22Rv1 (cell line): ENCODE measurements around the gene KLHL1.

Experiments
- H3K27ac ChIP-seq: fragments of 450-650 bp; 2 replicates; pipeline ENCODE4 v1.5.1; 2017
- ZFX ChIP-seq: fragments of 450-650 bp; IDR thresholded peaks from 2 replicates; pipeline ENCODE4 v1.6.1; 2017; ENCODE audit warnings: antibody characterized with exemption, borderline replicate concordance
- TF ChIP-seq, protein P1 (sequence below): fragments of 450-650 bp; IDR thresholded peaks from 2 replicates; pipeline ENCODE4 v1.5.1; 2017; ENCODE audit warnings: mild to moderate bottlenecking

Gene KLHL1

DNA sequence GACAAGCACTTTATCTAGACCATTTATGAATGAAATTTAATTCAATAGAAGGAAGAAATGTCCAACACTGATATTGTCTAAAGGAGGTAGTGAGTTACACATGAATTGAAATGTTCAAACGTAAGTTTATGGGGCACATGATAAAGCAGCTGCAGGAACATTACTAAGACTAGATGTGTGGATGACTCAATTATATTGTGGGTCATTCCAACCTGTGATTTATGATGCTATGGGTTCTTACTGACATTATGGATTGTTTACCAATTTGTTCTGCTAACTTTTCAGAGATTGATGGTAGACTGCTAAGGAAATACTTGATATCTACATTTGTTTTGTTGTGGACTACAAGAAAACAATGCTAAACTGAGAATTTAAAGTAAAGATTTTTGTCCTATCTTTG lies 56.7 kb downstream of the KLHL1 start:
- no peak overlapping the region for H3K27ac ChIP-seq
- TF ChIP-seq ZFX: no peak
- TF ChIP-seq, protein P1, sequence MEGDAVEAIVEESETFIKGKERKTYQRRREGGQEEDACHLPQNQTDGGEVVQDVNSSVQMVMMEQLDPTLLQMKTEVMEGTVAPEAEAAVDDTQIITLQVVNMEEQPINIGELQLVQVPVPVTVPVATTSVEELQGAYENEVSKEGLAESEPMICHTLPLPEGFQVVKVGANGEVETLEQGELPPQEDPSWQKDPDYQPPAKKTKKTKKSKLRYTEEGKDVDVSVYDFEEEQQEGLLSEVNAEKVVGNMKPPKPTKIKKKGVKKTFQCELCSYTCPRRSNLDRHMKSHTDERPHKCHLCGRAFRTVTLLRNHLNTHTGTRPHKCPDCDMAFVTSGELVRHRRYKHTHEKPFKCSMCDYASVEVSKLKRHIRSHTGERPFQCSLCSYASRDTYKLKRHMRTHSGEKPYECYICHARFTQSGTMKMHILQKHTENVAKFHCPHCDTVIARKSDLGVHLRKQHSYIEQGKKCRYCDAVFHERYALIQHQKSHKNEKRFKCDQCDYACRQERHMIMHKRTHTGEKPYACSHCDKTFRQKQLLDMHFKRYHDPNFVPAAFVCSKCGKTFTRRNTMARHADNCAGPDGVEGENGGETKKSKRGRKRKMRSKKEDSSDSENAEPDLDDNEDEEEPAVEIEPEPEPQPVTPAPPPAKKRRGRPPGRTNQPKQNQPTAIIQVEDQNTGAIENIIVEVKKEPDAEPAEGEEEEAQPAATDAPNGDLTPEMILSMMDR: no peak

DNA sequence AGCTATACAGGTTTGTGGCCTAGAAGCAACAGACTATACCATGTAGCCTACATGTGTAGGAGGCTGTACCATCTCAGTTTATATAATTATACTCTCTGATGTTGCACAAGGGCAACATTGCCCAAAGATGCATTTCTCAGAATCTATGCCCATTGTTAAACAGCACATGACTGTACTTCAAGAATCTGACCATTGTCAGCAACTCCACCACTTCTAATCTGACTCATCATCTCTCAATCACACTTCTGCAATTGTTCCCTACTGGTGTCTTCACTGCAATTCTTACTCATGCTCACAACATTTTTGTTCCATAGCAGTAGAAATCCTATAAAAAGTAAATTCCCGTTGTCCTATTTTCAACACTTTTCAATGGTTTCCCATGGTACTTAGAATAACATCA lies 64.6 kb downstream of the KLHL1 start:
- H3K27ac ChIP-seq: no peak overlapping the region
- no peak for TF ChIP-seq ZFX
- TF ChIP-seq, protein P1: no peak

DNA sequence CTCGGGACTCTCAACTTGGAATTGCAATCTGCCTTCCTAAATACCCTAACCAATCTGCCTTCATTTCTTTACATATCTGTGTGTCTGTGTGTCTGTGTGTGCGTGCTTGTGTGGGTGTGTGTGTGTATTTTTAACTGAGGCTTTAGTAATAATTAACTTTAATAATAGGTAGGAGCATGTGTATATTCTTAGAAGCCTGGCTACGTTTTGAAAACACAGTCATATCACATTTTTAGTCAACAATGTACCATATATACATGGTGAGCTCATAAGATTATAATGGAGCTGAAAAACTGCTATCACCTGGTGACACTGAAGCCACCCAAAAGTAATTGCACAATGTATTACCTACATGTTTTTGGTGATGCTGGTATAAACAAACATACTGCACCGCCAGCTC lies 66.1 kb downstream of the KLHL1 start:
- H3K27ac ChIP-seq: no peak overlapping the region
- TF ChIP-seq ZFX: no peak
- TF ChIP-seq, protein P1: no peak

GRCh38 chr13:70034286-70034685 lies 74.0 kb downstream of the KLHL1 start:
- TF ChIP-seq ZFX: no peak
- TF ChIP-seq, protein P1: no peak
- H3K27ac ChIP-seq: no peak overlapping the region

DNA sequence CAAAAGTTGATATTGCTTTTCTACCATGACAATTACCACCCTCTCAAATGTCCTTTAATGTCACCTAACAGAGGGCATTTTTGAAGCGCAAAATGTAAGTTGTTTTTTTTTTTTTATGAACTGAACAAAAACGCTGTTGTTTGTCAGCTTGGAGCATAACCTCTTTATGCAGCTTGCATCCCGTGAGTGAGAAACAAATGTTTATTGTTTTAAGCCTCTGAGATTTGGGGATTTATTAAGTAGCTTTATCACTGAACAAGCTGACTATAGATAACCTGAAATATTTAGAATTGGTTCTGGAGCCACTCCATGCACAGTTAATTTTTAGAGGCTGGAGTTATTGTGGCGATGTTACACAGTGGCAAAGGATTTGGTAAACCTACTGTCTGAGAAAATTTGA lies 80.7 kb downstream of the KLHL1 start:
- TF ChIP-seq, protein P1: no peak
- no peak for TF ChIP-seq ZFX
- H3K27ac ChIP-seq: no peak overlapping the region

DNA sequence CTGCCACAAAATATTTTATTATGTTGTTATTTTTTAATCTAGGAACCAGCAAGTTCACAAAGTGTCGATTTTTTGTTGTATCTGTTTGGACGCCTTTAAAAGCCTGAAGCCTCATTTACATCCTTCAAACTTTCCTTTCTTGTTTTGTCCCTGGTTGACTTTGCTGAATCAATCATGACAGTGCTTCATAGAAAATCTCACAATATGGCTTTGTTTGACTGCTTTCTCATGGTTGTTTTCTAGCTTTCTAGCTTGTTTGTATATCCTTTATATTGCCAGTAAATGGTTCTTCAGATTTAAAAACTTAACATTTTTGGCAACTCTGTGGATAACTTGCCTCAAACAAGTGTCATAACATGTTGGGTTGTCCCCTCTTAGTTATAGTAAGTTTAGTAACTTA lies 84.7 kb downstream of the KLHL1 start:
- TF ChIP-seq ZFX: no peak
- no peak overlapping the region for H3K27ac ChIP-seq

DNA sequence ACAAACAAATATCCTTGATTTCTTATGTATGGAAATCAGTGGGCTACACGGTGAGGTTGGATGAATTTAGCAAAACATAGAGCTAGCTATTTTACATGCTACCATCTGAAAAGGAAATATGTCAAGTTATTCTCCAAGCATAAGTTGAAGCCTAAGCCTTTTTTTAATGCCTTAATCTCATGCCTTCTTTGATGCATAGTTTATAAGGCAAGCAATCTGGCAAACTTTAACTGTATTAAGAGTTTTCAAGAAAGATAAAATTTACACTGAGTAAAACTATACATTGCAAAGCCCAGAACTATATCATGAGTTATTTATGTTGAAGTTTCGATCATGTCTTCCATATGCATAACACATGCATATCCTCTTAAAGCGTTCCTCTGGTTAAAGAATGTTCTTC lies 85.6 kb downstream of the KLHL1 start:
- TF ChIP-seq, protein P1: no peak
- TF ChIP-seq ZFX: no peak
- H3K27ac ChIP-seq: no peak overlapping the region

DNA sequence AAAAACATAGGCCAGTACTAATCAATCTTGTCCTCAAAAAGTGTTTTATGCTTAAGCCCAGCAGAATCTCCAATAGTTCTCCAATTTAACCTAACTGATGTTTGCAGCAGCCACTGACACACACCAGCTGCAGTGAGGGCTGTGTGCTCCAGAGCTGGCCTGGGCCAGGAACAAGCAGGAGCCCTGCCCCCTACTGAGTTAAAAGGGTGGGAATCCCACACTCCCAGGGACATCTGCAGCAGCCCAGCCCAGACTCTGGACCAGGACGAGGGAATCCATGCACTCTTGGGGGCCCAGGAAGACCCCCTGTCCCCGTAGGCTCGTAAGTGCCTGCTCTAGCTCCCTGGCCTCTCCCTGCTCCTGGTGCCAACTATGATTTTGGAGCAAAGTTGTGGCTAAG lies 92.1 kb downstream of the KLHL1 start:
- H3K27ac ChIP-seq: no peak overlapping the region
- no peak for TF ChIP-seq ZFX
- TF ChIP-seq, protein P1: no peak
